HEK293 (cell line): ENCODE data around the gene ASIC4.

Experiments used
- CTCF ChIA-PET: fragments of 350-600 bp; formaldehyde crosslinking; extraction: SDS; loops from one replicate; lab custom pipeline; 2021; ENCODE audit warnings: antibody characterized with exemption; lab: Yijun Ruan, JAX
- POLR2A ChIA-PET: fragments of 300-600 bp; formaldehyde crosslinking; extraction: SDS; loops from one replicate; lab custom pipeline; 2020; ENCODE audit warnings: antibody characterized with exemption, inconsistent platforms; lab: Yijun Ruan, JAX
- H3K27ac ChIP-seq: fragments of 200-500 bp; sonication (Bioruptor generic); 2 replicates; pipeline ENCODE4 v1.5.1; 2014; ENCODE audit warnings: low read depth, low read length, control low read depth, inconsistent platforms; ENCODE audit errors: extremely low read depth
- H3K36me3 ChIP-seq, 2 experiments: fragments of 200-500 bp in 1 of 2; sonication (Bioruptor generic) in 1 of 2; 1 replicate in 1 of 2; 2 replicates in 1 of 2; pipeline ENCODE4 v1.5.1; 2014 to 2017; ENCODE audit warnings: inconsistent platforms in 2 of 2, low read length in 2 of 2; ENCODE audit not compliant: control insufficient read depth in 2 of 2, insufficient read depth in 1 of 2
- H3K4me1 ChIP-seq: fragments of 200-500 bp; sonication (Bioruptor generic); 2 replicates; pipeline ENCODE4 v1.5.1; 2014; ENCODE audit warnings: mild to moderate bottlenecking, low read length, inconsistent platforms; ENCODE audit not compliant: control insufficient read depth, insufficient read depth
- H3K4me3 ChIP-seq: 2 replicates; pipeline ENCODE4 v1.5.1; 2011; ENCODE audit warnings: low read depth, mild to moderate bottlenecking, control low read depth, low read length, moderate library complexity
- H3K9me3 ChIP-seq: fragments of 200-500 bp; sonication (Bioruptor generic); 2 replicates; pipeline ENCODE4 v1.5.1; 2014; ENCODE audit warnings: low read depth, low read length, inconsistent platforms; ENCODE audit not compliant: control insufficient read depth, insufficient read depth
- GLIS2 ChIP-seq: fragments of 450-650 bp; formaldehyde crosslinking; IDR thresholded peaks from 2 replicates; pipeline ENCODE4 v1.5.1; 2016; ENCODE audit warnings: missing biosample characterization, missing genetic modification characterization
- HOXD13 ChIP-seq: sonication (generic); formaldehyde crosslinking; IDR thresholded peaks from 2 replicates; pipeline ENCODE4 v1.8.0; 2022; ENCODE audit warnings: missing genetic modification reagents, borderline replicate concordance
- PRDM10 ChIP-seq: fragments of 450-650 bp; formaldehyde crosslinking; IDR thresholded peaks from 2 replicates; pipeline ENCODE4 v1.5.1; 2016; ENCODE audit warnings: missing biosample characterization, missing genetic modification characterization
- PRDM6 ChIP-seq: fragments of 450-650 bp; formaldehyde crosslinking; IDR thresholded peaks from 2 replicates; pipeline ENCODE4 v1.5.1; 2017; ENCODE audit warnings: missing biosample characterization, missing genetic modification characterization
- SP7 ChIP-seq: fragments of 450-650 bp; formaldehyde crosslinking; IDR thresholded peaks from 2 replicates; pipeline ENCODE4 v1.5.1; 2016; ENCODE audit warnings: missing biosample characterization, missing genetic modification characterization
- ZBTB17 ChIP-seq: fragments of 450-650 bp; formaldehyde crosslinking; IDR thresholded peaks from 2 replicates; pipeline ENCODE4 v1.5.1; 2016; ENCODE audit warnings: missing biosample characterization, missing genetic modification characterization
- ZBTB48 ChIP-seq: fragments of 450-650 bp; formaldehyde crosslinking; IDR thresholded peaks from 2 replicates; pipeline ENCODE4 v1.5.1; 2016; ENCODE audit warnings: missing biosample characterization, missing genetic modification characterization
- ZFHX2 ChIP-seq: fragments of 450-650 bp; formaldehyde crosslinking; conservative IDR thresholded peaks from 2 replicates; pipeline ENCODE4 v1.5.1; 2016; ENCODE audit warnings: missing biosample characterization, missing genetic modification characterization
- ZNF391 ChIP-seq: fragments of 450-650 bp; formaldehyde crosslinking; IDR thresholded peaks from 2 replicates; pipeline ENCODE4 v1.5.1; 2016; ENCODE audit warnings: low read depth, missing biosample characterization, missing genetic modification characterization, borderline replicate concordance
- ZNF48 ChIP-seq: fragments of 450-650 bp; formaldehyde crosslinking; IDR thresholded peaks from 2 replicates; pipeline ENCODE4 v1.5.1; 2016; ENCODE audit warnings: missing biosample characterization, missing genetic modification characterization
- ZNF529 ChIP-seq: fragments of 450-650 bp; formaldehyde crosslinking; IDR thresholded peaks from 2 replicates; pipeline ENCODE4 v1.5.1; 2017; ENCODE audit warnings: missing genetic modification characterization, missing biosample characterization; ENCODE audit not compliant: insufficient replicate concordance
- ZNF600 ChIP-seq: fragments of 450-650 bp; formaldehyde crosslinking; IDR thresholded peaks from 2 replicates; pipeline ENCODE4 v1.5.1; 2016; ENCODE audit warnings: missing biosample characterization, missing genetic modification characterization
- ZNF658 ChIP-seq: fragments of 450-650 bp; formaldehyde crosslinking; IDR thresholded peaks from 2 replicates; pipeline ENCODE4; 2016; ENCODE audit warnings: missing biosample characterization, missing genetic modification characterization

ASIC4 gene

GRCh38 chr2:219525533-219526232 lies 11.4 kb downstream of the ASIC4 start (continued):
- TF ChIP-seq PRDM6 (tag by site-specific recombination), result no peak
- no peak for TF ChIP-seq ZNF529 (tag by site-specific recombination)
- no peak for TF ChIP-seq ZFHX2 (tag by site-specific recombination)
- TF ChIP-seq ZBTB17, result 0 out of 2 replicates have a peak, but pooled peaks have one; percentile 20
- no peak for TF ChIP-seq GLIS2 (tag by site-specific recombination)
- TF ChIP-seq SP7 (tag by site-specific recombination), result 0 out of 2 replicates have a peak, but pooled peaks have one; percentile 24
- 0 out of 2 replicates have a peak, but pooled peaks have one; percentile 15 for TF ChIP-seq ZBTB48 (tag by site-specific recombination)
- TF ChIP-seq, all 188 proteins: peak for 4

- POLR2A ChIA-PET, result interaction anchor here (1.4 kb wide), 1 partner anchor 28 kb away, joined by 6 read pairs; the partner anchor contains the start of gene GMPPA
- H3K27ac ChIP-seq, result no peak overlapping the region
Observed at GRCh38 chr2:219526320-219527075, 12.2 kb downstream of the ASIC4 start.

GRCh38 chr2:219527076-219527394 lies 12.8 kb downstream of the ASIC4 start:
- no peaks in the 10 kb centered on the region for H3K9me3 ChIP-seq
- H3K4me3 ChIP-seq, result no peak overlapping the region
- TF ChIP-seq ZNF391 (tag by site-specific recombination) (no peak), ZNF658 (no peak), ZNF600 (peak; percentile 27; the same call in 1 of the 2 replicates), HOXD13 (no peak), GLIS2 (tag by site-specific recombination) (0 out of 2 replicates have a peak, but pooled peaks have one; percentile 19)
- POLR2A ChIA-PET, result interaction anchor here (0.8 to 1.4 kb wide), 2 partner anchors 11 to 28 kb away, joined by 3 to 6 read pairs; partner anchors contain the start of gene GMPPA
- no peak overlapping the region for H3K27ac ChIP-seq
- CTCF ChIA-PET, result interaction anchor here (0.5 to 9.7 kb wide), 9 partner anchors 8 to 232 kb away, joined by 3 to 252 read pairs (median 10); partner anchors contain the start of genes ASIC4 and GMPPA
- H3K4me1 ChIP-seq, result no peaks in the 10 kb centered on the region
- H3K36me3 ChIP-seq, result no peaks in the 10 kb centered on the region

More at GRCh38 chr2:219526320-219527075, 12.2 kb downstream of the ASIC4 start:
- Histone ChIP-seq H3K4me3 (no peak overlapping the region), H3K36me3 (no peaks in the 10 kb centered on the region), H3K4me1 (peaks cover 5% of the 10 kb centered on the region), H3K9me3 (no peaks in the 10 kb centered on the region)
- CTCF ChIA-PET, result interaction anchor here (0.5 to 9.7 kb wide), 11 partner anchors 7 to 232 kb away, joined by 3 to 252 read pairs (median 7); partner anchors contain the start of genes ASIC4 and GMPPA
- TF ChIP-seq ZNF48, result no peak
- TF ChIP-seq PRDM10, result peak; percentile 53; the same call in 1 of the 2 replicates
